VCaP (cell line): ENCODE measurements around the gene TBC1D4.

Experiments
- H3K27ac ChIP-seq: fragments of 450-650 bp; 2 replicates; pipeline ENCODE4 v1.5.1; 2017
- CTCF ChIP-seq: fragments of 450-650 bp; conservative IDR thresholded peaks from 2 replicates; pipeline ENCODE4 v1.5.1; 2017; ENCODE audit warnings: mild to moderate bottlenecking, moderate library complexity

TBC1D4 gene

GRCh38 chr13:75511051-75511625, 29.2 kb upstream of the TBC1D4 start:
- TF ChIP-seq CTCF, result no peak
- no peak overlapping the region for H3K27ac ChIP-seq

- H3K27ac ChIP-seq, result no peak overlapping the region
- no peak for TF ChIP-seq CTCF
Observed at GRCh38 chr13:75508002-75508548, 26.1 kb upstream of the TBC1D4 start.

- no peak for TF ChIP-seq CTCF
- H3K27ac ChIP-seq, result no peak overlapping the region
Observed at GRCh38 chr13:75507027-75508001, 25.3 kb upstream of the TBC1D4 start.

GRCh38 chr13:75506018-75506417, 24.0 kb upstream of the TBC1D4 start:
- H3K27ac ChIP-seq, result no peak overlapping the region
- TF ChIP-seq CTCF, result no peak

GRCh38 chr13:75505327-75505726, 23.4 kb upstream of the TBC1D4 start:
- no peak for TF ChIP-seq CTCF
- H3K27ac ChIP-seq, result no peak overlapping the region

- no peak overlapping the region for H3K27ac ChIP-seq
- TF ChIP-seq CTCF, result no peak
Observed at GRCh38 chr13:75495938-75496337, 14.0 kb upstream of the TBC1D4 start.

GRCh38 chr13:75494491-75494890, 12.5 kb upstream of the TBC1D4 start:
- H3K27ac ChIP-seq, result no peak overlapping the region
- TF ChIP-seq CTCF, result no peak
